HG03045 (cell line): ENCODE data around the gene KMT5B.

ENCODE experiments used
- ATAC-seq: cut with Tn5 transposase; IDR thresholded peaks from one replicate; pipeline ENCODE4 v1.9.1; 2021; ENCODE audit warnings: mild to moderate bottlenecking, moderate library complexity; ENCODE audit not compliant: unreplicated experiment

KMT5B gene

DNA sequence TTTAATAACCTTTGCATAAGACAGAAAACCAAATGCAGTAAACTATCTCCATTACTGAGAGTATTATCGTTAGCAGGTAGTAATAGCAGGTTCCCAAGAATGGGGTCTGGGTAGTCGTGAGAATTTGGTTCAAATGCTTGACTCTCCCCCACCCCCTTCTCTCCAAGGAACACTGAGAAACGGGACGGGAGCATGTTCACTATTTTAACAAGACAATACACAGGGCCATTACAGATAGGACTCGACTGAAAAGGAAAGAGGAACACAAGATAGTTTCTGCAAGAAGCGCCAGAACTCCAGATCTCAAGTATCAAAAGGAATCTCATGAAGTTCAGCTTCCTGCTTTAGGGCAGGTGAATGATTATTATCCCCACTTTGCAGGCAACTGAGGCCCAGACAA is 27.0 kb downstream of the KMT5B start:
- no peak for ATAC-seq

DNA sequence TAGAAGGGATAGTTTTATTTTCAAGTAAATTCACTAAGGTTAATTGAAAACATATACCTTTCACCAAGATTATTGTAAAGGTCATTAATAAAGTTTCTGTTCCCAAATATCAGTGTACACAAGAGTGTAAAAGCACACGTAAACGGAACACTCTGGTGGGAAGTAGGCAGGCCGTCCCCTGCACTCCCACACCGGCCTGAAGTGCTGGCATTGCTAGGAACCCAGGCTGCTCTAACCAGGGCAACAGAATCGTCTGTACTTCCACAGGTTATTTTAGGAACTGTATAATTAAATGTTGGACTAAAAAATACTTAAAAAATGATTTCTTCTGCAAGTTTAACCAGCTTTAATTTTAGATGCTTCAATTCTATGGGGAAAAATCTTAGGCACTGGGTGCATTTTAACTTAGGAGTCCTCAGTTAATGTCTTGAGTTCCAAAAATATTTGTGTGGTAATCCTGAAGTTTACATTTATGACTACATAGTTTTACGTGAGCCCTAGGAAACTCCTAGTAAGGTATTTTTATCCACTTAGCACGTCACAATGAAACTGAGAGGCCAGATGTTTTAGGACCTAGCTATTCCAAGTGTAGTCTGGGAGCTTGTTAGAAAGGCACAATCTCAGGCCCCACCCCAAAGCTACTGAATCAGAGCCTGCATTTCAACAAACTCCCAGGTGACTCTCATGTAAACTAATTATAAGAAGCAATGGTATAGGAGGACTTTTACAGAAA is 31.2 kb downstream of the KMT5B start:
- no peak for ATAC-seq

DNA sequence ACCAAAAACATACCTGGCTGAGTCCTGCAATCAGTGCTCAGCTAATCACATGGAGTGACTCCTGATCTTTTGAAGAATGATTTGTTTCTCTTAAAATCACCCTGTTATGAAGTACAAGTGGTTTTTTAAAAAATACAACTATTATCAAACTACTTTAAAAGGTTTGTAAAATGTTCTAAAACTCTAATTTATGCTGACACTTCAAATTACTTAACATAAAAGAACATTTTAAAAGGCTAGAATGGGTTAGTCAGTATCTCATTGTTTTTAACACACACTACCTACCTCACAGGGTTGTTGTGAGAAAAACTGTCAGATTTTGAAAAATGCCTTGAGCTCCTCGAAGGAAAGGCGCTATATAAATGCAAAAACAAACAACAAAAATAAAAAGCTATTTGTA is 33.2 kb downstream of the KMT5B start:
- ATAC-seq: no peak

DNA sequence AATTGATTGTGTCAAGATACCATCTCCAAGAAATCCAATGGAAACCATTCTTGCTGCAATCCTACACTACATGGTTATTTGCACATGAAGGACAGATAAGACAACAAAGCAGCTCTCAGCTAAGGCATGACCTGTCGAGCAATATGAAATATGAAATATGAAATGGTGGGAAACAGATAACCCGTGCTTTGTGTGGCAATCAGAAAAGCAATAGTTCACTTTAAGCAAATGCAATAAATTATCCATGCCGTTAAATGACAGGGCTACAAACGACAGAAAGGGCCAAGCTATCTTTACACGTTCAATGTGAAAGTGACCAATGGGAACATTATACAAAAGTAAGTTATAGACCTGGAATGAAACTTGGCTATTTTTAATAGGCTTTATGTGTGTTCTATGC is 35.2 kb downstream of the KMT5B start:
- ATAC-seq: no peak

DNA sequence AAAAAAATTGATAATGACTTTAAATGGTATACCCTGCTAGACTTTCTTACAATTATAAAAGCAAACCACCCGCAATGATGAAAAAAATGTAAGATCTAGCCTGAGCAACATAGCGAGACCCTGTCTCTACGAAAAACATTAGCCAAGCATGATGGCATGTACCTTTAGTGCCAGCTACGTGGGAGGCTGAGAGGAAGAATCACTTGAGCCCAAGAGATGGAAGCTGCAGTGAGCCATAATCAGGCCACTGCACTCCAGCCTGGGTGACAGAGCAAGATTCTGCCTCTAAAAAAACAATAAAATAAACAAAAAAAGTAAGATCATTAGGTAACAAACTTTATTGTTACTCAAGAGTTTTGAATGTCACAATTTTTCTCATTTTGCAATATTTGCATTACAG is 39.2 kb downstream of the KMT5B start:
- no peak for ATAC-seq

DNA sequence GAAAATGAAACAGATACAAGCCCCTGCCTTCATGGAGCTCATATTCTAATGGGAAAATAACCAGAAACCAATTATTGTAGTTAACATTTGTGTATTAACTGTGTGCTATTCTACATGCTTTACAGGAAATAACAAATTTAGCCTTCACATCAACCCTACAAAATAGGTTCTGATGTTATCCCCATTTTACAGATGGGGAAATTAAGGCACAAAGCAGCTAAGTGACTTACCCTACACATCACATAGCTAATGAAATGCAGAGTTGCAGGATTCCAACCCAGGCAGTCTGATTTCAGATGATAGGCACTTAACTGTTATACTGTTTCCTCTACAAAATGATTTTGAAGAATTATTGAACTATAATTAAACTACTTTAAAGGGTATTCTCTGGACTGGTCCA is 43.7 kb downstream of the KMT5B start:
- ATAC-seq: no peak

DNA sequence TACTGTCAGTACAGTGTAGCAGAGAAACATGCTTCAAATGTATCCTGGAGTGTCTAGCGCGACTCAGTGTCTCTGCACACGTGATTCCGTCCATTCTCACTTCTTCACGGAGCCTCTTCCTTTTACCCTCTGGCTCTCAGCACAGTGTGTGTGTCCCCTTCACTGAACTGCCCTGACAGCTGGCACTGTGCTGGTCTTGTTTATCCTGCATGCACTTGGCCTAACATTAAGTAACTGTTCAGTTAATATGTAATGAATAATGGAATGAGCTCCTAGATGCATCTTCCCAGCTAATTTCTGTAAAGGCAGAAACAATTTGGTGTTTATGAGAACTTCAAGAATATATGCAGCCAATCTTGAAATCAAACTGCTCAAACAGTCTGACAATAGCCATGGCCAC is 44.4 kb downstream of the KMT5B start:
- ATAC-seq: no peak

DNA sequence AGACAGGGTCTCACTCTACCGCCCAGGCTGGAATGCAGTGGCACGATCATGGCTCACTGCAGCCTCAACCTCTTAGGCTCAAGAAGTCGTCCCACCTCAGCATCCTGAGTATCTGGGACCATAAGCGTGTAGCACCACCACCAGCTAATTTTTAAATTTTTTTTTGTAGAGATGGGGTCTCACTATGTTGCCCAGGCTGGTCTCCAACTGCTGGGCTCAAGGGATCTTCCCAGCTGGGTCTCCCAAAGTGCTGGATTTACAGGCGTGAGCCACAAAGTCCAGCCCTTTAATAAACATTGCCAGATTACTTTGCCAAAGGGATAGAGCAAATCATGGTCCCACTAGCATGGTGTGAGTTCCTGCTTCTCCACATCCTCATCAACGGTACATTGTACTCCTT is 45.6 kb downstream of the KMT5B start:
- no peak for ATAC-seq

DNA sequence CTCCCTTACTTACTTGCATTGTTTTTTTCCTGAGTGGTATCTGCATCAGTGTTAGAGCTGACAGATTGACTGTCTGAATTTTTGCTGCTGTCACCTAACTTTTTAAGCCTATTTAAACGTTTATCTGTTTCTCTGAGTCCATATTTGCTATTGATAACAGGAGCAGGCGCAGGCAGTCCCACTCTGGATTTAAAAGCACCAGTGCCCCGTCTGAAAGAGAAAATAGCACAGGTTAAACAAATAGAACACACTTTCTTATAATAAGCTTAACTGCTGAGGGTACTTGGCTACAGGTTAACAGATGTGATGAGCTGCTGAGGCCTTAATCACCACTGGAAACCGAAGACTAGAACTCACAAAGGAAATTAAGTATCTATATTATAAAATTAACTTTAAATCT is 46.1 kb downstream of the KMT5B start:
- ATAC-seq: no peak

DNA sequence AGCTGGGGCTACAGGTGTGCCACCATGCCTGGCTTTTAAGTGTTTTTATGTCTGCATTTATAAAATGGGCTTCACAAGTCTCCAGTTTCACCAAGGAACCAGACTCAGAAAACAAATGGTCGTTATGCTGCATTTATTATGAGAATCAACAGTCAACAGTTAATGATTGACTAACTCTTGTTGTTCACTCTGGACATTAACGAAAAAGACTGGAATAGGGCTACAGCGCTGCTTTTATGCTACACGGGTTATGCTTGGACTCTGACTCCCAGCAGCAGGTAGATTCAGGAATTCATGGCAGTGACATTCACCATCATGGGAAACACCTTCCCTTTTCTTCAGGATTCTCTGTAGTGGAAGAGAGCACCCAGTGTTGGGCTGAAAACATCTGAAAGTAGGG is 47.5 kb downstream of the KMT5B start:
- ATAC-seq: no peak

DNA sequence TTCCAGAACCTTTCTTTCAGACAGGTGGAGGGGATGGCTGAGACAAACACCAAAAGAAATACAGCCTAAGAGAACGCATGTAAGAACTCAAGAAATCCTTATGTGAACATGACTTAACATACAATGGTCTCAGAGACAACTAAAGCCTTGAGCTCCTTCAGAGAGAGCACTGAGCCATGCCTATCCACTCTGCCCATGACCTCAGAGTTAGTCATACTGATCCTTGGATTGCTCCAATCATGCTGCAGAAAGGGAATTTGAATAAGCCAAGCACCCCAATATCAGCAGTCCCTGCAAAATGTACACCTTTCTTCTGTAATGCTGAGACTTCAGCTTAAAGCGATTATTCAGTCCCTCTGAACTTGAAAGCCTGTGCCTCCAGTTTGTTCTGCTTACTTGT is 48.7 kb downstream of the KMT5B start:
- ATAC-seq: no peak

DNA sequence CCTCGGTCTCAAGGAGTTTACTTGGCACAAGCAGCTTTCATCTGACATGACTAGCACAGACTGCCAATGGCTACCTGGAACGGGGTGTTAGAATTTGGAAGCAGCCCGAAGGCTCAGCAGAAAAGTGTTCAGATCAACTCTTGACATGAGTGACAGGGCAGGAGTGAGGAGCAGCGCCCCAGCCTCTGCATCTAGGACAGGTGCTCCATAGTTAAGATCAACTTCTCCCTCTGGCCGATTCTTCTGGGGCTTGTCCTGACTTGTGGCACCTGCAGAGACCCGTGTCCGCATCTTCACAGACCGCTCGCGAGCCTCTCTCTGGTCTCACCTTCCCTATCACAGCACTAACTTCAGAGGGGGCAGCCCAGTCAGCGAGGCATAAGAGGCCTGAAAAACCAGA is 49.4 kb downstream of the KMT5B start:
- ATAC-seq: no peak

DNA sequence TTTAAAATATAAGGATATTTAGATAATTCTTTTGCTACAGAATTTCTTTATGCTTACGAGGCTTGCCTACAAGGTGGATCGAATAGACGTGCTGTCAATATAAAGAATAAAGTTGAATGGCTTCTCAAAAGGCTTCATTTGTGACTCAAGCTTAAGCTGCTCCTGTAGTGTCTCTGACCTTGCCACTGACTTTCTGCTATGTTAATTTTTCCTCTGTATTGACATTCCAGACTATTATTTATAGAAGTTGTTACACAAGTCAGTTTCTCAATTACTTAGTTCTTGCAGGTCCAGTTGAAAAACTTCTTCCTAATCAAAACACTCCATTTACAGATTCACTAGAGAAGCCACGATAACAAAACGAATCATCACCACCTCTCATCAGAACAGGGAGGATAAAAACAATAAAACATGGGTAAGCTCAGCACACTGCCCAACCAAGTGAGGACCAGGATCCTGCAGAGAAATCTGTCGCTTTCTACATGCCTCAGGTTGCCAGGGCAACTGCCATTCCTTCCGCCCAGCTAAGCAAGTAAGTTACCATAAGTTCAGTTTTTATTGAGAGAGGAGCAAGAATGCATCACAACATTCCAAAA is 52.9 kb downstream of the KMT5B start:
- no peak for ATAC-seq

DNA sequence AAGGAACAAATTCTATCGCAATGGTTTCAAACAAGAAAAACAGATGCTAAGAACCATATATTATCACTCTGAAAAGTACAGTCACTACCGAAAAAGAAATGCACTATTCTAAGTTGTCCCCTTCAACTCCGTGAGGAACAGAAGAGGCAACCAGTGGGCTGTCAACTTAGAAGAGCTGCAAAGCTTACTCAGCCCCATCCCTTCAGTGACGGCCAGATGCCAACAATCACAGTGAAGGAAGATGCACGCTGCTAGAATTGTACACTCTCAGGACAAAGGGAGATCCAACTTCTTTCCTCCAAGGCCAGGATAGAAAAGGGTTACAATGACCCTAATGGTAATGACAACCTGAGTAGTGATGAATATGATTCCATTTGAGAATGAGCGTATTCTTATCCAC is 53.4 kb downstream of the KMT5B start:
- ATAC-seq: no peak

DNA sequence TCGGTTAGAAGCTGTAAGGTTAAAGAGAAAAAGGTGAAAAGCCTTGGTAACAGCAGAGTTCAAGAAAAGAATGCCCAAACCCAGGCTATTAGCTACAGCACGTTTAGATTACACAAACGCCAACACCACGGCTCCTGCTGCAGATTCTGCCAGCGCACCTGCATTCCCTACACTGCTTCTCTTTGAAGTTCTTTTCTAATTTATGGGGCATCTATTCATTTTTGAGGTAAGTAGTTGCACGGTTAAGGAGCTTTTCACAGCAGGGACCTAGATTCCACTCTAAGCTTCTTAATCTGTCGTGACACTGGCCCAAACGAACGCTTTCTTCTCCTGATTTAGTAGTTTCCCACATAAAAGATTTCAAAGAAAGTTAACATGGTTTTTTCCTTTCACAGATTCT is 53.9 kb downstream of the KMT5B start:
- no peak for ATAC-seq

DNA sequence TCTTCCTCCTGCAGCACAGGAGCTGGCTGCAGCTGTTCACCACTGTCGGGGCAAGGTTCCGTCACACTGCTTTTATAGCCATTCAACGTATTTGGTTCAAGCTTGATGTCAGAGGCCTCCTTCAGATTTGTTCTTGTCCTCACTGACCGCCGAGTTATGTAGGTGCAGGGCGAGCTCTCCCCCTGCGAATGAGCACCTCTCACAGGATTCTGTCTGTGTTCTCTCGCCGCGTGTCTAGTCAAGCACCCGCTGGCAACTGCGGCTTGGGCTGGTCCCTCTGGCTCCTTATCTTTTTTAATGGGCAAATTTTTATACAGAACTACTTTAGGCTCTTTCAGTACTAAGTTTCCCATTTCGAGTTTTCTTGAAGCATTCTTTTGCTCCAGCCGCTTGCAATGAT is 54.5 kb downstream of the KMT5B start:
- ATAC-seq: no peak

DNA sequence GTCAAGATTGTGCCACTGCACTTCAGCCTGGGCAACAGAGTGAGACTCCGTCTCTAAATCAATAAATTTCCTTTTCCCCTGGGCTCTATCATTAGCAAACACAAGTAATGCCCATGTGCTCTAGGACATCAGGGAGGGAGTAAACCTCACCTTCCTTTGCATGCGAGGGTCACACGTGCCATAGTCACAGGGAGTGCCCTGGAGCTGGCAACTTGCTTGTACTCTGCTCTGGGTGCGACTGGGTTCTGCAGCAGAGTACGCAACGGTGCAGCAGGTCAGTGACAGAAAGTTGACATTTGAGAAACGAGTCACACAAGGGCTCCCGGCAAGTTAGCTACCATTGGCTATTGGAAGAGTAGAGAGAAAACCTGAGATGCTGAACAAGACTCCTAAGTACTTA is 59.4 kb downstream of the KMT5B start:
- ATAC-seq: no peak

DNA sequence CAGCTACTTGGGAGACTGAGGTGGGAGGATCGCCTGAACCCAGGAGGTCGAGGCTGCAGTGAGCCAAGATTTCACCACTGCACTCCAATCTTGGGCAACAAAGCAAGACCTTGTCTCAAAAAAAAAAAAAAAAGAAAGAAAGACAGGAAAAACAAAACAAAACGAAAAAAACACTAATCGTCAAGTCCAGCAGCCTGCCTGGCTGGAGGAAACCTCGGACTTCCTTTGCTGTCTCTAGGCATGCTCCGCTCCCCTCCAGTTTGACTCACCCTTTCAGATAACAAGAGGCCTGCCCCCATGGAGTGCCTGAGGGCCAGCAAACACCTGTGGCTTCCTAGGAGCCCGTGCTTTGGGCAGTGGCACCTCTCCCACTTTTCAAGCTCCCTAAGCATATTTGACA is 63.1 kb downstream of the KMT5B start:
- ATAC-seq: no peak

DNA sequence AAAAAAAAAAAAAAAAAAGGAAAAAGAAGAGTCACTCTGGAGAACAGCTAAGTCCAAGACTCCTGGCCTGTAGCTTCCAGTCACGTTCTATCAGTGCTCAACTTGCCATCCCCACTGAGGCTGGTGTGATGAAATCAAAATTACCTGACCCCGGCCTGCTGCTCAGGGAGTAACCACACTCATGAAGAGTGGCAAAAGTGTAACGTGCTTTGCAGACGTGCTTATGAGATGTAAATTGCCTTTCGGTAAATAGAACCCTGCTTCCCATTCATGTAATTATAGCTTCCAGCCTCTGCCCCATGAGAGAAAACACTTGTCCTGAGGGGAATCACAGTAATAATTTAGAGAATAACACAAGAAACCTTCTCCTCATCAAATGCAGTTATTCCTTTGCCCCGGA is 63.7 kb downstream of the KMT5B start:
- no peak for ATAC-seq

DNA sequence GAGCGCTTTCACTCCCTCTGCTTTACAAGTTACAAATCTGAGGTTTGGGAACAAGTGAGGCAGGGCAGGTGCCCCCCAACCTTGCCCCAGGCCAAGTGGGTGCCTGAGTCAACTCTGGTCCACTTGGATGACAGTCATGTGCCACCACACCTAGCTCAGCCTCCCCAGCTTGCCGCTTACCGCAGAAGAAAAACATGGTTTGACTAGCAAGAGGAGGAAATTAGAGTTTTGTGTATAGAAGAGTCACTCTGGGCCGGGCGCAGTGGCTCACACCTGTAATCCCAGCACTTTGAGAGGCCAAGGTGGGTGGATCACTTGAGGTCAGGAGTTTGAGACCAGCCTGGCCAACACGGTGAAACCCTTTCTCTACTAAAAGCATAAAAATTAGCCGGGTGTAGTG is 64.2 kb downstream of the KMT5B start:
- ATAC-seq: no peak

DNA sequence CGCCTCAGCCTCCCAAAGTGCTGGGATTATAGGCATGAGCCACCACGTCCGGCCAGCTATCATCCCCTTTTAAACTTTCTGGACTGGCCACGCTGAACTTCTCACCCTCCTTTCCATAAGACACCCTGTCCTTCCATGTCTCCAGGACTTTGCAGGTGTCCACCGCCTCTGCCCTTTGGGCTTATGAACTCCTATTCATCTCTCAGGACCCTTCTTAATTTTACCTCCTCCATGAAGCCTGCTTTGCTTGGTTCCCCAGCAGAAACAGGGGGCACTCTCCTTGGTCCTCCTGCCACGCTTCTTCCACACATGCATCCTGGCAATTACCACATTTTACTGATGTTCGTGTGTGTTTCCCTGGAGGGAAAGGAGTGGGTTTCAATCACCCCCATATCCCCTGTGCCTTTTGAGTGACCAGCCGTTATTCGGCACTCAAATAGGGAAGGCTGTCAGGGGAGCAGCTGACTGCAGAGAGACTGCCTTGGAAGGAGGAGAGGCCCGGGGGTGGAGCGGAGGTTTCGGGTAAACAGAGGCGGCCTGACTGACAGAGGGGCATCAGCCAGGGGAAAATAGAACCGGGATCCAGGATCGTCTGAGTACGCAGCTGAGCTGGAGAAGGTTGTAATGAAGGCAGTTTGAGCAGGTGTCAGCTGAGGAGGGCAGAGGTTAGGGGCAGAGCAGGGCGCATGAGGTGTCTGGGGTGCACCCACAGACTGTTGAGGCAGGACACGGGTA is 64.9 kb downstream of the KMT5B start:
- ATAC-seq: no peak

DNA sequence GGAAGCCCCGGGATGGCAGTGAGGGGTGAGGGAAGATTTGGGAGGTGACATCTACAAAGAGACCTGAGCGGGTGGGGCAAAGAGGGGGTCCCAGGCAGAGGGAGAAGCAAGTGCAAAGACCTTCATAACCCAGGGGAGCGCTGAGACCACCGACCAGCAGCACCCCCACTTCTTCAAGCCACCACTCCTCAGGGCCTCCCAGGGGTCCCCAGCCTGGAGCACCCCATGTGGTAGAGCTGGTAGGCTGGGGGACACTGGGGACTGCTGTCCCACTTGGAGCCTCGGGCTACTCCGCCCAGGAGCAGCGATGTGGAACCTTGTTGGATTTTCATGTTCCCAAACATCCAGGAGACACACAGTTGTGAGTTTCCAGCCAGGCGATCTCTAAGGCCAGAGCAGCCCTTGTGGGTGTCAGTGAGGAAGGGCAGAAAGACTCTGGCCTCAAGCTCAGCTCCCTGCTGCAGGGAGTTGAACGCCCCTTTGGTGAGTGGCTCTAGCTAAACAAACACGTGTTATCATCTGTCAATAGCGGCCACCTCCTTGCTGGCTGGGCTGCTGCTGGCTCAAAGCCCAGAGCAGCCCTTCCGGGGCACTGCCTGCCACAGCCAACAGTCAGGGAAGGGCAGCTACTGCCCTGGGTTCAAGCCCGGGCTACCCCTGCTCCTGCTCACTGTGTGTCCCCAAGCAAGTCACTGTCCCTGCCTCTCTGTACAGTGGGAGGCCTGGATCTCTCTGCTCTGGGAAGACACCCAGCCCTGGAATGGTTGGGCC is 66.2 kb downstream of the KMT5B start:
- no peak for ATAC-seq
